B cell (primary cell): ENCODE results near the gene PDLIM7. TPM values are rescaled to one million over a fixed set of nuclear protein-coding genes. Genes with fewer than 3 reads are reported as not detected.

Experiments
- ATAC-seq: fragments of 200-7000 bp; cut with Tn5 transposase; one replicate; pipeline ENCODE4 v1.10.0; 2021; ENCODE audit warnings: low read depth, mild to moderate bottlenecking, moderate number of reproducible peaks, moderate library complexity
- CTCF ChIA-PET: fragments of 350-600 bp; sonication (Branson Sonifier 250); formaldehyde crosslinking; loops from one replicate; lab custom pipeline; 2021; ENCODE audit warnings: antibody characterized with exemption, inconsistent platforms; lab: Charles Lee
- POLR2A ChIA-PET: fragments of 350-600 bp; sonication (Branson Sonifier 250); formaldehyde crosslinking; loops from one replicate; lab custom pipeline; 2021; ENCODE audit warnings: antibody characterized with exemption; lab: Charles Lee
- DNase-seq: peaks from one replicate; pipeline ENCODE4 v3.0.0; 2013
- H2AFZ ChIP-seq: 2 replicates; pipeline ENCODE4 v1.6.1; 2012; ENCODE audit warnings: mild to moderate bottlenecking, low read depth, low read length; ENCODE audit not compliant: insufficient read depth, poor library complexity, severe bottlenecking
- H3K27ac ChIP-seq, 2 donors: 1 replicate in 1 of 2; 2 replicates in 1 of 2; pipeline ENCODE4 v1.5.1; 2012 to 2013; ENCODE audit warnings: low read length in 2 of 2, mild to moderate bottlenecking in 2 of 2, moderate library complexity in 1 of 2
- H3K27me3 ChIP-seq, 4 experiments: fragments of 200-600 bp in 1 of 4; sonication (generic) in 1 of 4; replicated peaks in 1 of 4; 1 replicate in 2 of 4; 2 replicates in 2 of 4; pipeline versions ENCODE4 v1.6.1 to v1.7.0; 2013 to 2016; ENCODE audit warnings: low read length in 3 of 4, mild to moderate bottlenecking in 2 of 4, mixed read lengths in 1 of 4, moderate library complexity in 1 of 4; ENCODE audit not compliant: insufficient read depth in 4 of 4, control insufficient read depth in 3 of 4; ENCODE audit errors: control extremely low read depth in 1 of 4
- H3K36me3 ChIP-seq, 2 experiments: replicated peaks in 1 of 2; 1 replicate in 1 of 2; 2 replicates in 1 of 2; pipeline versions ENCODE4 v1.6.1 to v1.7.1; 2013; ENCODE audit warnings: low read length in 1 of 2; ENCODE audit not compliant: insufficient read depth in 2 of 2, control insufficient read depth in 1 of 2; ENCODE audit errors: control extremely low read depth in 1 of 2, extremely low read depth in 1 of 2
- H3K4me1 ChIP-seq, 2 donors: fragments of 200-600 bp in 1 of 2; sonication (generic) in 1 of 2; 1 replicate in 1 of 2; 2 replicates in 1 of 2; pipeline versions ENCODE4 v1.5.1 to v1.6.1; 2013 to 2017; ENCODE audit warnings: low read length in 2 of 2; ENCODE audit not compliant: control insufficient read depth in 2 of 2, insufficient read depth in 2 of 2
- H3K4me2 ChIP-seq: replicated peaks from 2 replicates; pipeline ENCODE3; 2012; ENCODE audit warnings: mild to moderate bottlenecking, low read depth, low read length; ENCODE audit not compliant: poor library complexity, severe bottlenecking
- H3K4me3 ChIP-seq, 5 experiments: fragments of 200-600 bp in 1 of 5; sonication (generic) in 1 of 5; 1 replicate in 3 of 5; 2 replicates in 2 of 5; pipeline versions ENCODE4 v1.5.1 to v1.7.0; 2011 to 2016; ENCODE audit warnings: low read length in 4 of 5, mild to moderate bottlenecking in 4 of 5, low read depth in 2 of 5, control low read depth in 1 of 5, moderate library complexity in 1 of 5; ENCODE audit not compliant: insufficient read depth in 1 of 5; ENCODE audit errors: control extremely low read depth in 1 of 5, extremely low read depth in 1 of 5
- H3K79me2 ChIP-seq: fragments of 200-600 bp; sonication (generic); one replicate; pipeline ENCODE4 v1.6.0; 2016; ENCODE audit warnings: low read length; ENCODE audit not compliant: control insufficient read depth, insufficient read depth
- H3K9ac ChIP-seq: fragments of 200-600 bp; sonication (generic); 2 replicates; pipeline ENCODE4 v1.6.1; 2017; ENCODE audit warnings: mild to moderate bottlenecking, low read length, moderate library complexity
- H3K9me3 ChIP-seq, 3 donors: one replicate each; pipeline versions ENCODE4 v1.6.1 to v1.7.1; 2013; ENCODE audit warnings: low read length in 2 of 3; ENCODE audit not compliant: control insufficient read depth in 2 of 3, insufficient read depth in 1 of 3; ENCODE audit errors: control extremely low read depth in 1 of 3
- H4K20me1 ChIP-seq: 2 replicates; pipeline ENCODE4 v1.6.0; 2012; ENCODE audit warnings: mild to moderate bottlenecking, low read length; ENCODE audit not compliant: insufficient read depth, control insufficient read depth, poor library complexity, severe bottlenecking
- H3K27ac Mint-ChIP-seq: one replicate; pipeline ENCODE4 v1.8.0; 2021; ENCODE audit warnings: mixed read lengths
- H3K27me3 Mint-ChIP-seq: one replicate; pipeline ENCODE4 v1.8.0; 2021; ENCODE audit warnings: mixed read lengths
- H3K4me1 Mint-ChIP-seq: one replicate; pipeline ENCODE4 v1.8.0; 2021; ENCODE audit warnings: mixed read lengths
- H3K4me3 Mint-ChIP-seq: one replicate; pipeline ENCODE4 v1.8.0; 2021; ENCODE audit warnings: mixed read lengths
- H3K9me3 Mint-ChIP-seq: one replicate; pipeline ENCODE4 v1.8.0; 2022; ENCODE audit warnings: mixed read lengths; ENCODE audit not compliant: insufficient read depth
- CTCF ChIP-seq: fragments of 200-600 bp; IDR thresholded peaks from one replicate; pipeline ENCODE4 v1.8.0; 2022; ENCODE audit warnings: antibody characterized with exemption, mild to moderate bottlenecking
- EZH2 ChIP-seq: IDR thresholded peaks from 2 replicates; pipeline ENCODE4 v1.6.1; 2012; ENCODE audit warnings: borderline replicate concordance, low read depth, mild to moderate bottlenecking, moderate library complexity, low read length; ENCODE audit not compliant: insufficient read depth, poor library complexity, severe bottlenecking
- WGBS: methylation state at CpG from one replicate; pipeline ENCODE4 v1.1.5; 2013; ENCODE audit warnings: missing lambda C conversion rate; ENCODE audit not compliant: insufficient coverage; 5-methylcytosine and 5-hydroxymethylcytosine counted together
- intact Hi-C: fragments of 100-400 bp; cut with micrococcal nuclease; formaldehyde crosslinking; loops from one replicate; pipeline ENCODE4 v1.10.0; 2022
- polyA plus RNA-seq: library from polyadenylated mRNA; depleted of rRNA; stranded (reverse); fragments of >200 nt; gene quantifications from 2 replicates; pipeline ENCODE4 v1.2.3, GENCODE V29; 2012
- total RNA-seq, 2 donors: library from RNA; stranded (reverse); fragments of 120-200 nt in 1 of 2; gene quantifications; 1 replicate in 1 of 2; 2 replicates in 1 of 2; pipeline versions ENCODE4 v1.2.3 to v1.2.4, GENCODE V29; 2013 to 2022

PDLIM7 gene
- total and polyA plus RNA-seq, 2 donors (not counting 1 experiment from before 2014, with no cell fraction given): 23.9 to 25.8 TPM

- H3K9me3 ChIP-seq: no peaks in the 10 kb centered on the region
- H3K27ac ChIP-seq: peak overlapping the region in 1 of 2 donors; percentile 77
- WGBS: 91% methylated on average over 12 of the region's 15 CpGs
- H3K4me1 ChIP-seq: peaks cover 29 to 38% of the 10 kb centered on the region in 2 donors
- Mint-ChIP-seq H3K27ac (peak overlapping the region; percentile 53), H3K9me3 (no peaks in the 10 kb centered on the region), H3K4me3 (no peak overlapping the region), H3K27me3 (no peaks in the 10 kb centered on the region), H3K4me1 (peaks cover 47% of the 10 kb centered on the region)
- H4K20me1 ChIP-seq: peaks cover 73% of the 10 kb centered on the region
- TF ChIP-seq EZH2: no peak
- no peak for TF ChIP-seq CTCF
- ATAC-seq: no peak
- H3K4me2 ChIP-seq: no peak overlapping the region
- DNase-seq: no peak
- no peak overlapping the region for H3K9ac ChIP-seq
- no peak overlapping the region for H2AFZ ChIP-seq
- H3K79me2 ChIP-seq: peaks cover under 1% of the 10 kb centered on the region
- ChIA-PET POLR2A (interaction anchor here (0.8 to 10.8 kb wide), 2 partner anchors 12 to 17 kb away, joined by 3 to 103 read pairs; partner anchors contain the start of gene GRK6), CTCF (interaction anchor here (0.6 to 21.3 kb wide), 6 partner anchors 12 to 58 kb away, joined by 3 to 628 read pairs (median 36); partner anchors contain the start of genes F12, GRK6 and PFN3)
- H3K36me3 ChIP-seq: peaks cover 0 to 46% of the 10 kb centered on the region in 2 experiments
- no peak overlapping the region for H3K4me3 ChIP-seq
- H3K27me3 ChIP-seq: no peaks in the 10 kb centered on the region
- intact Hi-C loops: no loop called here
Measured at GRCh38 chr5:177443144-177443983, 54.0 kb downstream of the PDLIM7 start.
